PFSK-1 (cell line): Measurements from ENCODE around the gene TDRD3.

Experiments
- POLR2AphosphoS5 ChIP-seq: IDR thresholded peaks from 2 replicates; pipeline ENCODE4 v1.6.1; 2012; ENCODE audit warnings: low read depth, mild to moderate bottlenecking, control low read depth, low read length, moderate library complexity
- TAF1 ChIP-seq: IDR thresholded peaks from 2 replicates; pipeline ENCODE4 v1.6.1; 2012; ENCODE audit warnings: low read length, control low read depth, borderline replicate concordance; ENCODE audit not compliant: insufficient read depth

DNA sequence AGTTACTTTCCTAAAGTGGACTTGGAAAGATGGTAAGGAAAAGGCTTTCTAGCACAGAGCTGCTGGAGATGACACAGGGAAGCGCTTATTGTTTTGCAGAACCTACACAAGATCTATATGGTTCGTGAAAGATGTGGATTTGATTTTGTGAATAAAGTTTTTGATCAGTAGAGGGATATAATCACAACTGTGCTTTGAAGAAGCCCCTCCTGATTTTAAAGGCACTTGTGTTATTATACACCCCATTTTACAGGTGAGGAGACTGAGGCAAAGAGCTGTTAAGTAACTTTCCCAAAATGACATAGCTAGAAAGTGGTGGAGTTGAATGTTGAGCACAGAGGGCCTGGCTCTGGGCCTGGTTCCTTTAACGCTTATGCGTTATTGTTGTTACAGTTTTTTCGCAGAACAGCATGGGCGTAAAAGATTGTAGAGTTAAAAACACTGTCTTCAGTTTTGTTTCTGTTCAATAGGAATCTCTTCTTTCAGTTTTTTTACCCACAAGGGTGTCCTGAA, 1.4 kb downstream of the TDRD3 start:
- TF ChIP-seq TAF1 (no peak), POLR2AphosphoS5 (no peak)
